Esophagus muscularis mucosa (tissue), 4 donors: ENCODE results near the gene RHOBTB3.

ENCODE experiments used
- EP300 ChIP-seq: sonication (generic); formaldehyde crosslinking; IDR thresholded peaks from one replicate; pipeline ENCODE4 v1.6.1; 2017; ENCODE audit warnings: antibody characterized with exemption
- POLR2AphosphoS5 ChIP-seq, 2 donors: sonication (generic); formaldehyde crosslinking; IDR thresholded peaks; one replicate each; pipeline ENCODE4 v1.6.1; 2017; ENCODE audit warnings: antibody characterized with exemption in 2 of 2
- TF ChIP-seq, protein P1 (sequence below), 3 experiments: fragments of 200-600 bp in 2 of 3; fragments of 450-650 bp in 1 of 3; sonication (generic) in 2 of 3; IDR thresholded peaks; one replicate each; pipeline ENCODE4 v1.5.1; 2017 to 2019; ENCODE audit warnings: antibody characterized with exemption in 3 of 3, mild to moderate bottlenecking in 2 of 3, moderate library complexity in 1 of 3

DNA sequence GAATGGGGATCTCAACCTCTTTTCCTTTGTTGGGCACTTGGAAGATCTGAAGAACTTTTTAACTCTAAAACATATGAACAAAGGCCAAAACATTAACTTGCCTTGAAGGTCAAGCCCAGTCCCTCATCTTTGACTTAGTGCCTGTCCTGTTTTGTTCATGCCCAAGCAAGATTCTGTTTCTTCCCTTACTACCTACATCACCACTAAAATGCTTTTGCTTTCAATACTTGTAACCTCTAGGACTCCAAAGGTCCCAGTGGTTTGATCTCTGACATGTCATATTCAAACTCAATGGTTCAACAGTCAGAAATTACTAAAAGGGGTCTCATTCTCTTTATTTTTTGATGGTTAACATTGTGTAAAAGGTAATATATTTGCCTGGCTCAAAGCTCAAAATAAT is 67.4 kb downstream of the RHOBTB3 start:
- TF ChIP-seq EP300 (no peak), POLR2AphosphoS5 (IDR thresholded peaks at IDR 0.05) (no peak)
- TF ChIP-seq, protein P1, sequence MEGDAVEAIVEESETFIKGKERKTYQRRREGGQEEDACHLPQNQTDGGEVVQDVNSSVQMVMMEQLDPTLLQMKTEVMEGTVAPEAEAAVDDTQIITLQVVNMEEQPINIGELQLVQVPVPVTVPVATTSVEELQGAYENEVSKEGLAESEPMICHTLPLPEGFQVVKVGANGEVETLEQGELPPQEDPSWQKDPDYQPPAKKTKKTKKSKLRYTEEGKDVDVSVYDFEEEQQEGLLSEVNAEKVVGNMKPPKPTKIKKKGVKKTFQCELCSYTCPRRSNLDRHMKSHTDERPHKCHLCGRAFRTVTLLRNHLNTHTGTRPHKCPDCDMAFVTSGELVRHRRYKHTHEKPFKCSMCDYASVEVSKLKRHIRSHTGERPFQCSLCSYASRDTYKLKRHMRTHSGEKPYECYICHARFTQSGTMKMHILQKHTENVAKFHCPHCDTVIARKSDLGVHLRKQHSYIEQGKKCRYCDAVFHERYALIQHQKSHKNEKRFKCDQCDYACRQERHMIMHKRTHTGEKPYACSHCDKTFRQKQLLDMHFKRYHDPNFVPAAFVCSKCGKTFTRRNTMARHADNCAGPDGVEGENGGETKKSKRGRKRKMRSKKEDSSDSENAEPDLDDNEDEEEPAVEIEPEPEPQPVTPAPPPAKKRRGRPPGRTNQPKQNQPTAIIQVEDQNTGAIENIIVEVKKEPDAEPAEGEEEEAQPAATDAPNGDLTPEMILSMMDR (IDR thresholded peaks at IDR 0.05): no peak
